B cell (primary cell): ENCODE results near the gene COPS3. TPM values are rescaled to one million over a fixed set of nuclear protein-coding genes. Genes with fewer than 3 reads are reported as not detected.

Experiments used
- ATAC-seq: fragments of 200-7000 bp; cut with Tn5 transposase; one replicate; pipeline ENCODE4 v1.10.0; 2021; ENCODE audit warnings: low read depth, mild to moderate bottlenecking, moderate number of reproducible peaks, moderate library complexity
- CTCF ChIA-PET: fragments of 350-600 bp; sonication (Branson Sonifier 250); formaldehyde crosslinking; loops from one replicate; lab custom pipeline; 2021; ENCODE audit warnings: antibody characterized with exemption, inconsistent platforms; lab: Charles Lee
- POLR2A ChIA-PET: fragments of 350-600 bp; sonication (Branson Sonifier 250); formaldehyde crosslinking; loops from one replicate; lab custom pipeline; 2021; ENCODE audit warnings: antibody characterized with exemption; lab: Charles Lee
- DNase-seq: peaks from one replicate; pipeline ENCODE4 v3.0.0; 2013
- H2AFZ ChIP-seq: 2 replicates; pipeline ENCODE4 v1.6.1; 2012; ENCODE audit warnings: mild to moderate bottlenecking, low read depth, low read length; ENCODE audit not compliant: insufficient read depth, poor library complexity, severe bottlenecking
- H3K27ac ChIP-seq, 2 donors: 1 replicate in 1 of 2; 2 replicates in 1 of 2; pipeline ENCODE4 v1.5.1; 2012 to 2013; ENCODE audit warnings: low read length in 2 of 2, mild to moderate bottlenecking in 2 of 2, moderate library complexity in 1 of 2
- H3K27me3 ChIP-seq, 4 experiments: fragments of 200-600 bp in 1 of 4; sonication (generic) in 1 of 4; replicated peaks in 1 of 4; 1 replicate in 2 of 4; 2 replicates in 2 of 4; pipeline versions ENCODE4 v1.6.1 to v1.7.0; 2013 to 2016; ENCODE audit warnings: low read length in 3 of 4, mild to moderate bottlenecking in 2 of 4, mixed read lengths in 1 of 4, moderate library complexity in 1 of 4; ENCODE audit not compliant: insufficient read depth in 4 of 4, control insufficient read depth in 3 of 4; ENCODE audit errors: control extremely low read depth in 1 of 4
- H3K36me3 ChIP-seq, 2 experiments: replicated peaks in 1 of 2; 1 replicate in 1 of 2; 2 replicates in 1 of 2; pipeline versions ENCODE4 v1.6.1 to v1.7.1; 2013; ENCODE audit warnings: low read length in 1 of 2; ENCODE audit not compliant: insufficient read depth in 2 of 2, control insufficient read depth in 1 of 2; ENCODE audit errors: control extremely low read depth in 1 of 2, extremely low read depth in 1 of 2
- H3K4me1 ChIP-seq, 2 donors: fragments of 200-600 bp in 1 of 2; sonication (generic) in 1 of 2; 1 replicate in 1 of 2; 2 replicates in 1 of 2; pipeline versions ENCODE4 v1.5.1 to v1.6.1; 2013 to 2017; ENCODE audit warnings: low read length in 2 of 2; ENCODE audit not compliant: control insufficient read depth in 2 of 2, insufficient read depth in 2 of 2
- H3K4me2 ChIP-seq: replicated peaks from 2 replicates; pipeline ENCODE3; 2012; ENCODE audit warnings: mild to moderate bottlenecking, low read depth, low read length; ENCODE audit not compliant: poor library complexity, severe bottlenecking
- H3K4me3 ChIP-seq, 5 experiments: fragments of 200-600 bp in 1 of 5; sonication (generic) in 1 of 5; 1 replicate in 3 of 5; 2 replicates in 2 of 5; pipeline versions ENCODE4 v1.5.1 to v1.7.0; 2011 to 2016; ENCODE audit warnings: low read length in 4 of 5, mild to moderate bottlenecking in 4 of 5, low read depth in 2 of 5, control low read depth in 1 of 5, moderate library complexity in 1 of 5; ENCODE audit not compliant: insufficient read depth in 1 of 5; ENCODE audit errors: control extremely low read depth in 1 of 5, extremely low read depth in 1 of 5
- H3K79me2 ChIP-seq: fragments of 200-600 bp; sonication (generic); one replicate; pipeline ENCODE4 v1.6.0; 2016; ENCODE audit warnings: low read length; ENCODE audit not compliant: control insufficient read depth, insufficient read depth
- H3K9ac ChIP-seq: fragments of 200-600 bp; sonication (generic); 2 replicates; pipeline ENCODE4 v1.6.1; 2017; ENCODE audit warnings: mild to moderate bottlenecking, low read length, moderate library complexity
- H3K9me3 ChIP-seq, 3 donors: one replicate each; pipeline versions ENCODE4 v1.6.1 to v1.7.1; 2013; ENCODE audit warnings: low read length in 2 of 3; ENCODE audit not compliant: control insufficient read depth in 2 of 3, insufficient read depth in 1 of 3; ENCODE audit errors: control extremely low read depth in 1 of 3
- H4K20me1 ChIP-seq: 2 replicates; pipeline ENCODE4 v1.6.0; 2012; ENCODE audit warnings: mild to moderate bottlenecking, low read length; ENCODE audit not compliant: insufficient read depth, control insufficient read depth, poor library complexity, severe bottlenecking
- H3K27ac Mint-ChIP-seq: one replicate; pipeline ENCODE4 v1.8.0; 2021; ENCODE audit warnings: mixed read lengths
- H3K27me3 Mint-ChIP-seq: one replicate; pipeline ENCODE4 v1.8.0; 2021; ENCODE audit warnings: mixed read lengths
- H3K4me1 Mint-ChIP-seq: one replicate; pipeline ENCODE4 v1.8.0; 2021; ENCODE audit warnings: mixed read lengths
- H3K4me3 Mint-ChIP-seq: one replicate; pipeline ENCODE4 v1.8.0; 2021; ENCODE audit warnings: mixed read lengths
- H3K9me3 Mint-ChIP-seq: one replicate; pipeline ENCODE4 v1.8.0; 2022; ENCODE audit warnings: mixed read lengths; ENCODE audit not compliant: insufficient read depth
- EZH2 ChIP-seq: IDR thresholded peaks from 2 replicates; pipeline ENCODE4 v1.6.1; 2012; ENCODE audit warnings: borderline replicate concordance, low read depth, mild to moderate bottlenecking, moderate library complexity, low read length; ENCODE audit not compliant: insufficient read depth, poor library complexity, severe bottlenecking
- WGBS: methylation state at CpG from one replicate; pipeline ENCODE4 v1.1.5; 2013; ENCODE audit warnings: missing lambda C conversion rate; ENCODE audit not compliant: insufficient coverage; 5-methylcytosine and 5-hydroxymethylcytosine counted together
- intact Hi-C: fragments of 100-400 bp; cut with micrococcal nuclease; formaldehyde crosslinking; loops from one replicate; pipeline ENCODE4 v1.10.0; 2022
- polyA plus RNA-seq: library from polyadenylated mRNA; depleted of rRNA; stranded (reverse); fragments of >200 nt; gene quantifications from 2 replicates; pipeline ENCODE4 v1.2.3, GENCODE V29; 2012
- total RNA-seq, 2 donors: library from RNA; stranded (reverse); fragments of 120-200 nt in 1 of 2; gene quantifications; 1 replicate in 1 of 2; 2 replicates in 1 of 2; pipeline versions ENCODE4 v1.2.3 to v1.2.4, GENCODE V29; 2013 to 2022
- TF ChIP-seq, protein P1 (sequence below): fragments of 200-600 bp; IDR thresholded peaks from one replicate; pipeline ENCODE4 v1.8.0; 2022; ENCODE audit warnings: antibody characterized with exemption, mild to moderate bottlenecking

The COPS3 gene
- total and polyA plus RNA-seq, 2 donors (not counting 1 experiment from before 2014, with no cell fraction given), result 37.2 to 45.5 TPM

DNA sequence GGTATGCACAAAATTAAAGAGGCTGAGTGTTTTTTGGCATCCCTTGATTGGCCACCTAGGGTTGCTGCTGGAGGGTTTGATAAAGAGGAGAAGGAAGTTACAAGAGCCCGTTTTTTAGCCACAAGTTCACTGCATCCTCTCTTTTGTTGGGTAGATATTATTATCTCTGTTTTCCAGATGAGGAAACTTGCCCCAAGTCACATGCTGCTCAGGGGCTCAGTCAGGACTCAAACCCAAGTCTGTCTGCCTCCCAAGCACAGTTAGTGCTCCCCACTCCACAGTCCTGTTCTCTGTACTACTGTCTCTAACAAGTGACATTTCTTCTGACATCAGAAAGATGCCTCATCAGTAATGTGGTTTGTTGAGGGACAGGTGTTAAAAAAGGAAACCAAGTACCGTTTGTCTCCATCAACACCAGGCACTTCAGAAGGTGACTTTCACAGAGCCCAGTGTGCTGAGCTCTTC, 23.5 kb upstream of the COPS3 start:
- Histone ChIP-seq H3K4me3 (no peak overlapping the region), H3K27ac (no peak overlapping the region), H4K20me1 (no peaks in the 10 kb centered on the region), H2AFZ (peak overlapping the region; percentile 82), H3K9me3 (no peaks in the 10 kb centered on the region), H3K36me3 (no peaks in the 10 kb centered on the region), H3K27me3 (peaks cover 0 to 6% (median under 1%) of the 10 kb centered on the region in 4 experiments), H3K9ac (no peak overlapping the region), H3K4me1 (peaks cover 37 to 42% of the 10 kb centered on the region in 2 donors), H3K4me2 (peak overlapping the region; percentile 97), H3K79me2 (no peaks in the 10 kb centered on the region)
- no peak overlapping the region for H3K27ac Mint-ChIP-seq
- WGBS, result 0% methylated on average over 1 of the region's 2 CpGs
- H3K4me3 Mint-ChIP-seq, result peak overlapping the region; percentile 75
- H3K27me3 Mint-ChIP-seq, result no peaks in the 10 kb centered on the region
- TF ChIP-seq EZH2, result no peak
- peaks cover 37% of the 10 kb centered on the region for H3K4me1 Mint-ChIP-seq
- no peak for ATAC-seq
- ChIA-PET POLR2A (no interaction called here), CTCF (interaction anchor here (1.0 kb wide), 1 partner anchor 8 kb away, joined by 3 read pairs; no protein-coding TSS in a partner anchor)
- peak; percentile 20 for DNase-seq
- intact Hi-C loops, result no loop called here
- no peaks in the 10 kb centered on the region for H3K9me3 Mint-ChIP-seq

DNA sequence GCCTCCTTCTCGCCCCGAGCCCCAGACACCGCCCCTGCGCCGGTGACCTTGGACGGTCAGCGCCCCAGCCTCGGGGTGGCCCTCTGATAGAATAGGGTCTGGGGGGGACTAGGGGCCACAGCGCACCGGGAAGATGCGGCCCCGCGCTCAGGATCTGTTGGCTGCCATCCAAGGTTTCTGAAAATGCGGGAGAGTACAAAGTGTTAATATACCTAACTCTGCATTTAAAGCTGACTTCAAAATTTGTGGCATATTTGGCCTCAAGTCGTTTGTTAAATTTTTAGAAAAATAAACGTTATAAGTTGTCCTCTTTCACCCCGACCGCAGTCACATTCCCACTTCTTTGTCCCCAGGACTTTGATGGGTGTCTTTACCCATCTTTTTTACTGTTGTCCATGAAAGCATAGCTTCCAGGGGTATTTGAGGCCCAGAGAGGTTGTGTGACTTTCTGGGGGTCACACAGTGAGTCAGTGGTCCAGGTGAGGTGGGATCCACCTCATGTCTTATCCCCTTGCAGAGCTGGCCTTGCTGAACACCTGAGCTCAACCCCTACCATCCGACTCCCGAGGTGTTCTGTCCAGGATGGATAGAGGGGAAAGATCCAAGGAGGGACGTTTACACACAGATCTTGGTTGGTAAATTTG, 22.9 kb upstream of the COPS3 start:
- intact Hi-C loops, result loop anchor here (1.0 kb wide), 1 partner anchor 23 kb away; the partner anchor contains the start of gene COPS3
- peak overlapping the region; percentile 75 for H3K4me3 Mint-ChIP-seq
- no peak overlapping the region for H3K27ac Mint-ChIP-seq
- Histone ChIP-seq H4K20me1 (no peaks in the 10 kb centered on the region), H2AFZ (peak overlapping the region; percentile 82), H3K79me2 (no peaks in the 10 kb centered on the region), H3K9me3 (no peaks in the 10 kb centered on the region), H3K4me1 (peaks cover 37 to 42% of the 10 kb centered on the region in 2 donors), H3K36me3 (no peaks in the 10 kb centered on the region), H3K4me2 (peak overlapping the region; percentile 97), H3K9ac (peak overlapping the region; percentile 62), H3K27me3 (peaks cover 0 to 6% (median under 1%) of the 10 kb centered on the region in 4 experiments), H3K4me3 (peak overlapping the region in 4 of 5 experiments; percentile 22 to 64 (median 58)), H3K27ac (no peak overlapping the region)
- peaks cover 37% of the 10 kb centered on the region for H3K4me1 Mint-ChIP-seq
- H3K9me3 Mint-ChIP-seq, result no peaks in the 10 kb centered on the region
- WGBS, result 4% methylated on average over 12 of the region's 21 CpGs
- no peaks in the 10 kb centered on the region for H3K27me3 Mint-ChIP-seq
- POLR2A ChIA-PET, result no interaction called here
- ATAC-seq, result no peak
- CTCF ChIA-PET, result interaction anchor here (1.0 kb wide), 1 partner anchor 9 kb away, joined by 3 read pairs; no protein-coding TSS in a partner anchor
- TF ChIP-seq, protein P1, sequence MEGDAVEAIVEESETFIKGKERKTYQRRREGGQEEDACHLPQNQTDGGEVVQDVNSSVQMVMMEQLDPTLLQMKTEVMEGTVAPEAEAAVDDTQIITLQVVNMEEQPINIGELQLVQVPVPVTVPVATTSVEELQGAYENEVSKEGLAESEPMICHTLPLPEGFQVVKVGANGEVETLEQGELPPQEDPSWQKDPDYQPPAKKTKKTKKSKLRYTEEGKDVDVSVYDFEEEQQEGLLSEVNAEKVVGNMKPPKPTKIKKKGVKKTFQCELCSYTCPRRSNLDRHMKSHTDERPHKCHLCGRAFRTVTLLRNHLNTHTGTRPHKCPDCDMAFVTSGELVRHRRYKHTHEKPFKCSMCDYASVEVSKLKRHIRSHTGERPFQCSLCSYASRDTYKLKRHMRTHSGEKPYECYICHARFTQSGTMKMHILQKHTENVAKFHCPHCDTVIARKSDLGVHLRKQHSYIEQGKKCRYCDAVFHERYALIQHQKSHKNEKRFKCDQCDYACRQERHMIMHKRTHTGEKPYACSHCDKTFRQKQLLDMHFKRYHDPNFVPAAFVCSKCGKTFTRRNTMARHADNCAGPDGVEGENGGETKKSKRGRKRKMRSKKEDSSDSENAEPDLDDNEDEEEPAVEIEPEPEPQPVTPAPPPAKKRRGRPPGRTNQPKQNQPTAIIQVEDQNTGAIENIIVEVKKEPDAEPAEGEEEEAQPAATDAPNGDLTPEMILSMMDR, result no peak
- TF ChIP-seq EZH2, result no peak
- DNase-seq, result peak; percentile 10
